BLaER1 treated with 17β-estradiol and CSF1 and Interleukin-3, amounts not matched to agents 10 nM and 100 nM (cell line): ENCODE results near the gene DOP1A.
A peak's percentile ranks its signal among the peaks of the same experiment; 100 is the strongest.

Experiments used
- H3K27ac ChIP-seq, 11 experiments: shearing (Covaris generic); formaldehyde crosslinking; 2 replicates each; pipeline ENCODE4 v1.8.1; 2022
- H3K27me3 ChIP-seq, 11 experiments: shearing (Covaris generic); formaldehyde crosslinking; 2 replicates each; pipeline ENCODE4 v1.8.1; 2022
- H3K36me3 ChIP-seq, 11 experiments: shearing (Covaris generic); formaldehyde crosslinking; 2 replicates each; pipeline ENCODE4 v1.8.1; 2022
- H3K4me1 ChIP-seq, 10 experiments: shearing (Covaris generic); formaldehyde crosslinking; 2 replicates each; pipeline ENCODE4 v1.8.1; 2022
- H3K4me2 ChIP-seq, 11 experiments: shearing (Covaris generic); formaldehyde crosslinking; 2 replicates each; pipeline ENCODE4 v1.8.1; 2022
- H3K4me3 ChIP-seq, 10 experiments: shearing (Covaris generic); formaldehyde crosslinking; 2 replicates each; pipeline ENCODE4 v1.8.1; 2022
- H3K9ac ChIP-seq, 11 experiments: shearing (Covaris generic); formaldehyde crosslinking; 2 replicates each; pipeline ENCODE4 v1.8.1; 2022
- H3K9me3 ChIP-seq, 11 experiments: shearing (Covaris generic); formaldehyde crosslinking; replicated peaks in 1 of 11; 2 replicates each; pipeline ENCODE4 v1.8.1; 2022
- H4K20me1 ChIP-seq, 11 experiments: shearing (Covaris generic); formaldehyde crosslinking; 2 replicates each; pipeline ENCODE4 v1.8.1; 2022
- Cebpa-rat ChIP-seq, 11 experiments: shearing (Covaris generic); IDR thresholded peaks; 2 replicates each; pipeline ENCODE4 v1.8.1; 2022

Gene DOP1A

GRCh38 chr6:83051377-83052172, 15.9 kb upstream of the DOP1A start:
- peaks cover 0 to 6% (median 0%) of the 10 kb centered on the region in 11 experiments; a peak in 3 of 22 replicates for H3K36me3 ChIP-seq
- H4K20me1 ChIP-seq, result no peaks in the 10 kb centered on the region
- H3K4me1 ChIP-seq, result no peaks in the 10 kb centered on the region
- TF ChIP-seq Cebpa-rat (IDR thresholded peaks at IDR 0.05), result no peak
- H3K4me2 ChIP-seq, result no peak overlapping the region
- H3K9ac ChIP-seq, result no peak overlapping the region
- H3K27me3 ChIP-seq, result no peaks in the 10 kb centered on the region
- H3K9me3 ChIP-seq, result no peaks in the 10 kb centered on the region
- no peak overlapping the region for H3K4me3 ChIP-seq
- H3K27ac ChIP-seq, result no peak overlapping the region

GRCh38 chr6:83053678-83054077, 13.8 kb upstream of the DOP1A start:
- Histone ChIP-seq H3K27ac (no peak overlapping the region), H3K9me3 (no peaks in the 10 kb centered on the region), H3K27me3 (no peaks in the 10 kb centered on the region), H3K4me1 (no peaks in the 10 kb centered on the region), H3K36me3 (peaks cover 0 to 16% (median 0%) of the 10 kb centered on the region in 11 experiments; a peak in 4 of 22 replicates), H3K4me3 (no peak overlapping the region), H4K20me1 (no peaks in the 10 kb centered on the region), H3K9ac (no peak overlapping the region), H3K4me2 (no peak overlapping the region)
- no peak for TF ChIP-seq Cebpa-rat (IDR thresholded peaks at IDR 0.05)

GRCh38 chr6:83055366-83055964, 12.0 kb upstream of the DOP1A start:
- Histone ChIP-seq H3K9me3 (no peaks in the 10 kb centered on the region), H3K9ac (no peak overlapping the region), H3K4me3 (no peak overlapping the region), H3K4me1 (no peaks in the 10 kb centered on the region), H4K20me1 (no peaks in the 10 kb centered on the region), H3K4me2 (no peak overlapping the region), H3K27ac (no peak overlapping the region), H3K36me3 (peaks cover 0 to 16% (median 0%) of the 10 kb centered on the region in 11 experiments; a peak in 4 of 22 replicates), H3K27me3 (no peaks in the 10 kb centered on the region)
- TF ChIP-seq Cebpa-rat (IDR thresholded peaks at IDR 0.05), result no peak

GRCh38 chr6:83057705-83058321, 9.7 kb upstream of the DOP1A start:
- H3K4me1 ChIP-seq, result peaks cover 0 to 4% (median 0%) of the 10 kb centered on the region in 10 experiments; a peak in 1 of 20 replicates
- H3K4me3 ChIP-seq, result no peak overlapping the region
- TF ChIP-seq Cebpa-rat (IDR thresholded peaks at IDR 0.05), result no peak
- H3K27me3 ChIP-seq, result no peaks in the 10 kb centered on the region
- H3K36me3 ChIP-seq, result peaks cover 0 to 16% (median 0%) of the 10 kb centered on the region in 11 experiments; a peak in 4 of 22 replicates
- H3K4me2 ChIP-seq, result no peak overlapping the region
- no peaks in the 10 kb centered on the region for H4K20me1 ChIP-seq
- no peak overlapping the region for H3K9ac ChIP-seq
- H3K9me3 ChIP-seq, result no peaks in the 10 kb centered on the region
- no peak overlapping the region for H3K27ac ChIP-seq

- peaks cover 0 to 12% (median 6%) of the 10 kb centered on the region in 10 experiments; a peak in 6 of 20 replicates for H3K4me1 ChIP-seq
- no peaks in the 10 kb centered on the region for H4K20me1 ChIP-seq
- peaks cover 0 to 14% (median 0%) of the 10 kb centered on the region in 11 experiments; a peak in 4 of 22 replicates for H3K36me3 ChIP-seq
- H3K4me3 ChIP-seq, result no peak overlapping the region
- no peaks in the 10 kb centered on the region for H3K27me3 ChIP-seq
- no peak for TF ChIP-seq Cebpa-rat (IDR thresholded peaks at IDR 0.05)
- no peaks in the 10 kb centered on the region for H3K9me3 ChIP-seq
- no peak overlapping the region for H3K27ac ChIP-seq
- H3K9ac ChIP-seq, result no peak overlapping the region
- H3K4me2 ChIP-seq, result no peak overlapping the region
These were observed 6.3 kb upstream of the DOP1A start for GRCh38 chr6:83061190-83061589.

GRCh38 chr6:83062225-83062624, 5.2 kb upstream of the DOP1A start:
- no peaks in the 10 kb centered on the region for H3K9me3 ChIP-seq
- H3K9ac ChIP-seq, result no peak overlapping the region
- no peak overlapping the region for H3K4me3 ChIP-seq
- no peaks in the 10 kb centered on the region for H3K27me3 ChIP-seq
- H3K4me2 ChIP-seq, result no peak overlapping the region
- H3K4me1 ChIP-seq, result peaks cover 0 to 12% (median 6%) of the 10 kb centered on the region in 10 experiments; a peak in 6 of 20 replicates
- no peaks in the 10 kb centered on the region for H4K20me1 ChIP-seq
- peaks cover 0 to 3% (median 0%) of the 10 kb centered on the region in 11 experiments; a peak in 1 of 22 replicates for H3K36me3 ChIP-seq
- TF ChIP-seq Cebpa-rat (IDR thresholded peaks at IDR 0.05), result no peak
- H3K27ac ChIP-seq, result no peak overlapping the region

- Histone ChIP-seq H3K4me3 (peak within 1 kb of the TSS; percentile 66 to 78 (median 70)), H3K27ac (peak within 1 kb of the TSS in 9 of 11 experiments; percentile 34 to 67 (median 55); a peak in 16 of 22 replicates), H4K20me1 (no peaks in the 10 kb centered on the region), H3K4me1 (peaks cover 4 to 29% (median 19%) of the 10 kb centered on the region in 10 experiments; a peak in 15 of 20 replicates), H3K27me3 (no peaks in the 10 kb centered on the region), H3K9ac (peak within 1 kb of the TSS; percentile 66 to 80 (median 77); a peak in 21 of 22 replicates), H3K4me2 (peak within 1 kb of the TSS; percentile 67 to 76 (median 71)), H3K9me3 (no peaks in the 10 kb centered on the region), H3K36me3 (no peaks in the 10 kb centered on the region)
- no peak for TF ChIP-seq Cebpa-rat (IDR thresholded peaks at IDR 0.05)
These were observed 1.8 kb upstream of the DOP1A start, which contains the start of gene UBE3D for GRCh38 chr6:83065511-83066192. Gene UBE3D, minus strand, starts transcription at chr6:83065841. Its CDS starts 123 bp downstream, at chr6:83065718.

- H3K9me3 ChIP-seq, result no peaks in the 10 kb centered on the region
- H3K4me3 ChIP-seq, result peak overlapping the region; percentile 71 to 85 (median 76)
- peak overlapping the region; percentile 74 to 88 (median 82); a peak in 17 of 22 replicates for H3K9ac ChIP-seq
- H3K36me3 ChIP-seq, result no peaks in the 10 kb centered on the region
- no peaks in the 10 kb centered on the region for H3K27me3 ChIP-seq
- TF ChIP-seq Cebpa-rat (IDR thresholded peaks at IDR 0.05), result no peak
- peak overlapping the region; percentile 65 to 78 (median 73) for H3K4me2 ChIP-seq
- H4K20me1 ChIP-seq, result no peaks in the 10 kb centered on the region
- peak overlapping the region in 6 of 11 experiments; percentile 34 to 80 (median 77); a peak in 7 of 22 replicates for H3K27ac ChIP-seq
- peaks cover 10 to 37% (median 25%) of the 10 kb centered on the region in 10 experiments; a peak in 17 of 20 replicates for H3K4me1 ChIP-seq
These were observed 1.1 kb downstream of the DOP1A start for GRCh38 chr6:83068616-83069015.
